IMR-90 (cell line): ENCODE results near the gene TNNI3K. TPM values are rescaled to one million over a fixed set of nuclear protein-coding genes. Genes with fewer than 3 reads are reported as not detected.

Experiments
- ATAC-seq: fragments of 200-7000 bp; cut with Tn5 transposase; 2 replicates; pipeline ENCODE4 v1.9.1; 2020; ENCODE audit warnings: low read depth, mild to moderate bottlenecking, moderate library complexity
- BruUV-seq: library from RNA; stranded (reverse); fragments of 400-500 nt; replicated peaks from 2 replicates; lab custom pipeline; 2021; lab: Mats Ljungman, UMichigan
- CTCF ChIA-PET: fragments of 300-600 bp; formaldehyde crosslinking; extraction: SDS; loops from one replicate; lab custom pipeline; 2021; ENCODE audit warnings: antibody characterized with exemption; lab: Yijun Ruan, JAX
- POLR2A ChIA-PET: fragments of 300-600 bp; sonication (Branson Sonifier 250); formaldehyde crosslinking; loops from one replicate; lab custom pipeline; 2022; ENCODE audit warnings: antibody characterized with exemption; ENCODE audit not compliant: unreplicated experiment; lab: Charles Lee
- DNase-seq: peaks from one replicate; pipeline ENCODE4 v3.0.0; 2013
- H2AFZ ChIP-seq: replicated peaks from 2 replicates; pipeline ENCODE3; 2013; ENCODE audit warnings: low read length, mild to moderate bottlenecking; ENCODE audit not compliant: poor library complexity
- H2AK5ac ChIP-seq: 2 replicates; pipeline ENCODE4 v1.6.1; 2013; ENCODE audit warnings: low read depth, low read length, inconsistent platforms
- H2AK9ac ChIP-seq: replicated peaks from 2 replicates; pipeline ENCODE3; 2013; ENCODE audit warnings: mild to moderate bottlenecking, low read depth, low read length, moderate library complexity; ENCODE audit not compliant: poor library complexity
- H2BK120ac ChIP-seq: 2 replicates; pipeline ENCODE4 v1.6.1; 2013; ENCODE audit warnings: low read depth, low read length, inconsistent platforms
- H2BK15ac ChIP-seq: 3 replicates; pipeline ENCODE4 v1.6.1; 2013; ENCODE audit warnings: low read depth, low read length, inconsistent platforms
- H2BK20ac ChIP-seq: 2 replicates; pipeline ENCODE4 v1.6.1; 2013; ENCODE audit warnings: low read depth, mild to moderate bottlenecking, inconsistent platforms, low read length, moderate library complexity
- H2BK5ac ChIP-seq: 2 replicates; pipeline ENCODE4 v1.6.1; 2013; ENCODE audit warnings: mild to moderate bottlenecking, low read depth, low read length, inconsistent platforms; ENCODE audit not compliant: poor library complexity, severe bottlenecking
- H3K14ac ChIP-seq: replicated peaks from 2 replicates; pipeline ENCODE4 v1.6.1; 2013; ENCODE audit warnings: low read depth, low read length, inconsistent platforms
- H3K18ac ChIP-seq: 2 replicates; pipeline ENCODE4 v1.6.1; 2013; ENCODE audit warnings: low read depth, low read length, control low read depth
- H3K23ac ChIP-seq: 2 replicates; pipeline ENCODE4 v1.6.1; 2013; ENCODE audit warnings: low read depth, low read length, inconsistent platforms
- H3K27ac ChIP-seq: 2 replicates; pipeline ENCODE4 v1.5.1; 2013; ENCODE audit warnings: mild to moderate bottlenecking, control low read depth, low read length; ENCODE audit not compliant: insufficient read depth
- H3K27me3 ChIP-seq: 2 replicates; pipeline ENCODE4 v1.6.1; 2013; ENCODE audit warnings: low read length; ENCODE audit not compliant: control insufficient read depth, insufficient read depth
- H3K36me3 ChIP-seq: 2 replicates; pipeline ENCODE4 v1.6.1; 2013; ENCODE audit warnings: low read length, mixed read lengths; ENCODE audit not compliant: control insufficient read depth, insufficient read depth
- H3K4ac ChIP-seq: 2 replicates; pipeline ENCODE4 v1.6.1; 2013; ENCODE audit warnings: low read depth, low read length, inconsistent platforms
- H3K4me1 ChIP-seq: 2 replicates; pipeline ENCODE4 v1.6.1; 2013; ENCODE audit warnings: low read length, mixed read lengths; ENCODE audit not compliant: control insufficient read depth, insufficient read depth
- H3K4me2 ChIP-seq: 2 replicates; pipeline ENCODE4 v1.6.1; 2013; ENCODE audit warnings: low read depth, mild to moderate bottlenecking, control low read depth, low read length, moderate library complexity
- H3K4me3 ChIP-seq: 2 replicates; pipeline ENCODE4 v1.5.1; 2013; ENCODE audit warnings: low read depth, mild to moderate bottlenecking, control low read depth, low read length, moderate library complexity; ENCODE audit not compliant: insufficient read depth
- H3K56ac ChIP-seq: 2 replicates; pipeline ENCODE4 v1.6.1; 2013; ENCODE audit warnings: low read length, inconsistent platforms; ENCODE audit not compliant: insufficient read depth; ENCODE audit errors: extremely low read depth
- H3K79me1 ChIP-seq, 2 experiments: 2 replicates each; pipeline ENCODE4 v1.6.1; 2013; ENCODE audit warnings: low read length in 2 of 2, inconsistent platforms in 1 of 2, low read depth in 1 of 2
- H3K9ac ChIP-seq: 2 replicates; pipeline ENCODE4 v1.6.1; 2013; ENCODE audit warnings: low read depth, low read length, control low read depth
- H3K9me1 ChIP-seq: 2 replicates; pipeline ENCODE4 v1.6.1; 2013; ENCODE audit warnings: low read length, inconsistent platforms; ENCODE audit not compliant: insufficient read depth
- H3K9me3 ChIP-seq: 2 replicates; pipeline ENCODE4 v1.6.1; 2013; ENCODE audit warnings: low read length; ENCODE audit not compliant: control insufficient read depth, insufficient read depth
- H4K20me1 ChIP-seq: 2 replicates; pipeline ENCODE4 v1.6.1; 2013; ENCODE audit warnings: low read length, inconsistent platforms; ENCODE audit not compliant: insufficient read depth
- H4K5ac ChIP-seq: 2 replicates; pipeline ENCODE4 v1.6.1; 2013; ENCODE audit warnings: mild to moderate bottlenecking, low read depth, low read length, control low read depth
- H4K8ac ChIP-seq, 2 experiments: 2 replicates each; pipeline ENCODE4 v1.6.1; 2013; ENCODE audit warnings: low read depth in 2 of 2, low read length in 2 of 2, control low read depth in 1 of 2, inconsistent platforms in 1 of 2
- H4K91ac ChIP-seq: 2 replicates; pipeline ENCODE4 v1.6.1; 2013; ENCODE audit warnings: low read depth, low read length, inconsistent platforms; ENCODE audit not compliant: insufficient read depth
- BHLHE40 ChIP-seq: fragments of 150-350 bp; IDR thresholded peaks from 2 replicates; pipeline ENCODE4 v1.6.1; 2016; ENCODE audit warnings: mild to moderate bottlenecking, low read depth, low read length
- CEBPB ChIP-seq: IDR thresholded peaks from 2 replicates; pipeline ENCODE4 v1.6.1; 2012; ENCODE audit warnings: low read depth, low read length, improper control_type of control experiment
- CHD1 ChIP-seq: IDR thresholded peaks from 2 replicates; pipeline ENCODE4 v1.6.1; 2012; ENCODE audit warnings: low read depth, low read length, improper control_type of control experiment
- FOS ChIP-seq: fragments of 150-350 bp; IDR thresholded peaks from 2 replicates; pipeline ENCODE4 v1.6.1; 2016; ENCODE audit warnings: low read depth, low read length
- MAFK ChIP-seq: IDR thresholded peaks from 2 replicates; pipeline ENCODE4 v1.6.1; 2012; ENCODE audit warnings: low read depth, low read length, improper control_type of control experiment
- MAZ ChIP-seq: IDR thresholded peaks from 2 replicates; pipeline ENCODE4 v1.6.1; 2012; ENCODE audit warnings: low read depth, mild to moderate bottlenecking, low read length, improper control_type of control experiment, moderate library complexity, borderline replicate concordance
- MXI1 ChIP-seq: IDR thresholded peaks from 2 replicates; pipeline ENCODE4 v1.6.1; 2012; ENCODE audit warnings: low read depth, mild to moderate bottlenecking, low read length, moderate library complexity, borderline replicate concordance
- NFE2L2 ChIP-seq: fragments of 150-350 bp; IDR thresholded peaks from 2 replicates; pipeline ENCODE4 v1.6.1; 2016; ENCODE audit warnings: low read depth, mild to moderate bottlenecking, low read length
- POLR2A ChIP-seq: IDR thresholded peaks from 2 replicates; pipeline ENCODE4 v1.6.1; 2012; ENCODE audit warnings: mild to moderate bottlenecking, low read depth, low read length
- RAD21 ChIP-seq: IDR thresholded peaks from 2 replicates; pipeline ENCODE4 v1.6.1; 2012; ENCODE audit warnings: low read length, improper control_type of control experiment
- RCOR1 ChIP-seq: IDR thresholded peaks from 2 replicates; pipeline ENCODE4 v1.6.1; 2012; ENCODE audit warnings: mild to moderate bottlenecking, low read length, improper control_type of control experiment; ENCODE audit not compliant: insufficient replicate concordance
- RFX5 ChIP-seq: IDR thresholded peaks from 2 replicates; pipeline ENCODE4 v1.8.0; 2012; ENCODE audit warnings: low read depth, mild to moderate bottlenecking, low read length, moderate library complexity
- USF2 ChIP-seq: fragments of 150-350 bp; IDR thresholded peaks from 2 replicates; pipeline ENCODE4 v1.6.1; 2017; ENCODE audit warnings: mild to moderate bottlenecking, antibody characterized with exemption, low read length, low read depth
- WGBS, 2 experiments: methylation state at CpG; one replicate each; pipeline versions ENCODE4 v1.1.5 to v1.1.7; 2013; ENCODE audit warnings: missing lambda C conversion rate in 2 of 2; ENCODE audit not compliant: insufficient read length in 1 of 2; ENCODE audit errors: extremely low coverage in 2 of 2; 5-methylcytosine and 5-hydroxymethylcytosine counted together
- dilution Hi-C: fragments of 300-500 bp; cut with HindIII; formaldehyde crosslinking; loops from one replicate; pipeline ENCODE4 v1.14.3; 2018; ENCODE audit warnings: low sequenced_read_pairs; ENCODE audit not compliant: unreplicated experiment
- in situ Hi-C: fragments of 300-500 bp; cut with MboI; formaldehyde crosslinking; loops from 3 replicates; pipeline ENCODE4 v1.14.3; 2019; ENCODE audit warnings: low sequenced_read_pairs, inconsistent platforms, mixed read lengths
- intact Hi-C: fragments of 100-400 bp; cut with micrococcal nuclease; formaldehyde crosslinking; loops from 2 replicates; pipeline ENCODE4 v1.10.0; 2022
- polyA plus RNA-seq, 3 experiments: library from polyadenylated mRNA; depleted of rRNA; stranded (reverse); fragments of >200 nt; gene quantifications; 2 replicates each; pipeline ENCODE4 v1.2.3, GENCODE V29; 2012; ENCODE audit warnings: low replicate concordance in 1 of 3
- total RNA-seq: library from RNA; depleted of rRNA; stranded (reverse); fragments of >200 nt; gene quantifications from 2 replicates; pipeline ENCODE4 v1.2.3, GENCODE V29; 2012

The TNNI3K gene
- total and polyA plus RNA-seq, 2 of the 4 experiments (the other 2 are of a cell fraction) = 0.90 to 1.3 TPM

- no peak overlapping the region for H3K9ac ChIP-seq
- H3K27ac ChIP-seq = no peak overlapping the region
- H4K91ac ChIP-seq = no peak overlapping the region
- H2AFZ ChIP-seq = no peak overlapping the region
- H2AK5ac ChIP-seq = no peak overlapping the region
- H3K14ac ChIP-seq = no peak overlapping the region
- no peaks in the 10 kb centered on the region for H3K79me1 ChIP-seq
- H4K5ac ChIP-seq = no peak overlapping the region
- TF ChIP-seq MAZ (no peak), FOS (no peak), BHLHE40 (no peak), RCOR1 (no peak), USF2 (no peak), POLR2A (no peak), MXI1 (no peak), MAFK (no peak), CEBPB (no peak), RFX5 (no peak), CHD1 (no peak), NFE2L2 (no peak), RAD21 (no peak)
- no peak overlapping the region for H3K4me3 ChIP-seq
- no peaks in the 10 kb centered on the region for H4K20me1 ChIP-seq
- no peaks in the 10 kb centered on the region for H3K27me3 ChIP-seq
- no peak overlapping the region for H2AK9ac ChIP-seq
- H3K4me1 ChIP-seq = no peaks in the 10 kb centered on the region
- no peak overlapping the region for H2BK15ac ChIP-seq
- ChIA-PET CTCF (no interaction called here), POLR2A (no interaction called here)
- no peak for ATAC-seq
- 80% methylated on average over 1 of the region's 5 CpGs; no CpG with 5 or more reads in 1 of the 2 experiments for WGBS, 2 experiments
- no peak overlapping the region for H2BK20ac ChIP-seq
- intact Hi-C loops (no loop called here), in situ Hi-C loops (no loop called here), dilution Hi-C loops (no loop called here)
- H3K9me1 ChIP-seq = no peaks in the 10 kb centered on the region
- no peak overlapping the region for H2BK5ac ChIP-seq
- H3K18ac ChIP-seq = no peak overlapping the region
- no peak overlapping the region for H3K4me2 ChIP-seq
- no peak overlapping the region for H3K4ac ChIP-seq
- H4K8ac ChIP-seq = no peak overlapping the region
- no peak overlapping the region for H3K56ac ChIP-seq
- no peak overlapping the region for H3K23ac ChIP-seq
- H2BK120ac ChIP-seq = no peak overlapping the region
- DNase-seq = no peak
- BruUV-seq = no TSS peak
- no peaks in the 10 kb centered on the region for H3K36me3 ChIP-seq
- H3K9me3 ChIP-seq = no peaks in the 10 kb centered on the region
Observed at GRCh38 chr1:74590288-74590687, 355.1 kb downstream of the TNNI3K start.
